Measurements from ENCODE around the gene NCKIPSD.
"Not testable (repeated sequence)": the region's sequence is repeated elsewhere in the genome, so short reads cannot be mapped to it uniquely, and the experiment has no call there.

Gene NCKIPSD

DNA sequence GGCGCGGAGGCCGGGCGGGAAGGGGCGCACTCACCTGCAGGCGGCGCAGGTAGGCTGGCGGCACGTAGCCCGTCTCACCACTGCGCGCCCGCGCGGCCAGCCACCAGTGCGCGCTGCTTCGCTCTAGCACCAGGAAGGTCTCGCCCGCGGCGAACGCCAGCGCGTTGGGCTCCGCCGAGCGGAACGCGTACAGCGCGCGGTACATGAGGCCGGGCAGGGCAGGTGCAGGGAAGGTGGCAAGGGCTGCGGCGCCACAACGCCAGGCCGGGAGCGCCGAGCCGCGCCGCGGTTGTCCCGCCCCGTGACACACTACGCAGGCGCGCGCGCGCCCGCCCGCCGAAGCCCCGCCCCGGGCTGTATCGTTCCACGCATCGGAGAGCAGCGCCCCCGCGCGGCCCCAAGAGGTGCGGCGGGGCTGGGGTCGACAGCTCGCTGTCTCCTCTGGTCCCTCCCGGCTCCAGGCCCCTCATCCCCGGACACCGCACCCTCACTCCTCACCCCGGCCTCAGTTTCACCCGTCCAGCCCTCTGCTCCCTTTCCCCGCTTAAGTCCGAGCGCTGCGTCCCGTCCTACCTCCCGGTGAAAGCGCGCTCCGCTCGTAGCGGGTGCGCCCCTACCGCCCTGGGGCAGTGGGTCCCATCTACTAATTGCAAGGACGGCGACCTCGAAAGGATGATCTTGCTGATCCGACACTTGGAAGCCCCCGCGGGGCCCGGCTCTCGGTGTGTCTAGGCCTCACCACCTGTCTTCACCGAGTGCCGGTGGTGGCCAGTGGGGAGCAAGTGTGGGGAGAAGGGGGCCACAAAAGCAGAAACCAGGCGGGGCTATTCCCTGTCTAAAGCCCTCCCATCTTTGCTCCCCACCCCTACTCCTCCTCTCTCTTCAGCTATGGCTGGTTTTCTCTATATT, at the start of gene NCKIPSD:
TSS of gene NCKIPSD (minus strand) at position 313 of the 909 bp plus-strand sequence. CDS start at position 205, 108 bp downstream.
- DNase-seq = peak; percentile 41 to 60

DNA sequence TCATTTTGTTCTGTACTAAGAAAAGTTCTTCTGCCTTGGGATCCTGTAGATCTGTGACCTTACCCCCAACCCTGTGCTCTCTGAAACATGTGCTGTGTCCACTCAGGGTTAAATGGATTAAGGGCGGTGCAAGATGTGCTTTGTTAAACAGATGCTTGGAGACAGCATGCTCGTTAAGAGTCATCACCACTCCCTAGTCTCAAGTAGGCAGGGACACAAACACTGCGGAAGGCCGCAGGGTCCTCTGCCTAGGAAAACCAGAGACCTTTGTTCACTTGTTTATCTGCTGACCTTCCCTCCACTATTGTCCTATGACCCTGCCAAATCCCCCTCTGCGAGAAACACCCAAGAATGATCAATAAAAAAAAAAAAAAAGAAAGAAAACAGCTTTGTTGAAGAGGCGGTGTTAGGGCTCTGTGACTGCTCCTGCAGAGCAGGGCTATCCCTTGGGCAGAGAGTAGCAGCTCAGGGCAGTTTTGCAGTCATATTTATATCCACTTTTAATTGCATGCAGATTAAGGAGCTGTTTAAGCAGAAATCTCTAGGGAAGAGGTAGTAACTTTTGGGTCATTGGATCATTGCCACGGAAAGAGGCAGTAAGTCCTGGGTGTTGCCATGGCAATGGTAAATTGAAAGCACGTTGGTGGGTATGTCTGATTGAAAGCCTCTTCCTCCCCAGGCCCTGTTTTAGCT, 49.5 kb upstream of the NCKIPSD start:
- not testable (repeated sequence) for DNase-seq

GRCh38 chr3:48734541-48734940, 48.8 kb upstream of the NCKIPSD start:
- not testable (repeated sequence) for DNase-seq

- DNase-seq = not testable (repeated sequence)
These were observed 48.2 kb upstream of the NCKIPSD start for GRCh38 chr3:48733752-48734518.

DNA sequence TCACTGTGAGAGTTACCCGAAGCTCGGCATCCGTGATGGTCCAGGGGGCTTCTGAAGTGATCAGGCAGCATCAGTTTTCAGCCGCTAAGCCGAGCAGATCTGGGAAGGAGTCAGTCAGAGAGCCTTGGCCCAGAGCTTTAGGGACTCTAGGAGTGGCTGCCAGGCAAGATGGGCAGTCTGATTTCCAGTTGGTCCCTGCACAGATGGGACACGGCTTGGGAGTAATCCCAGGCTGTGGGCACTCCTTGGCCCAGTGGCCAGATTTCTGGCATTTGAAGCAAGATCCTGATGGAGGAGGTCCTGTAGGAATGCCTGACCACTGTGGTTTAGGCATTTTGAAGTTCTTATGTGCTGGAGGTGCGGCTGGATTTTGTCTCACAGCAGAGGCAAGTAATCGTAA, 41.8 kb upstream of the NCKIPSD start:
- no peak for DNase-seq

DNA sequence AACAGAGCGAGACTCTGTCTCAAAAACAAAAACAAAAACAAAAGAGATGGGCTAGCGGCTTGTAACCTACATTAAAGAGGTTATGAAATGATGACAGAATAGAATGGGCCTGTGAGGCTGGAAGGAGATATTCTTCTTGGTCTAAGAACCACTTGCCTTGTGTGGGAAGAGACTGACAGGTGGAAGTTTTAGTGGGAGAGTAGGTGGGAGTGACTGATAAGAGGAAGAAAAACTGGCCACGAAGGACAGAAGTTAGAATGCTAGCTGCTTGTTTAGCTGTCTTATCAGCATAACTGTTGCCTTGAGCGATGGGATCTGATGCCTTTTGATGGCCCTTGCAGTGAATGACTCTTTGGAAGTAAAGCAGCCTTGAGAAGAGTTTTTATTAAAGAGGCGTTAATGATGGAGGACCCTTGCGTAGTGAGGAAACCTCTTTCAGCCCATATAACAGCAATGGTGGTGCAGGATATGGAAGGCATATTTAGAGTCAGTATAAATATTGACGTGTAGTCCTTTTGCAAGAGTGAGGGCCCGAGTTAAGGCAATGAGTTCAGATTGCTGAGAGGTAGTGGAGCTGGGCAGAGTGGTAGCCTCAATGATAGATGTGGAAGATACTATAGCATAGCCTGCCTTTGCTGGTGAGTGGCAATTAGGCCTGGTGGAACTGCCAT, 39.6 kb upstream of the NCKIPSD start:
- DNase-seq = not testable (repeated sequence)

DNA sequence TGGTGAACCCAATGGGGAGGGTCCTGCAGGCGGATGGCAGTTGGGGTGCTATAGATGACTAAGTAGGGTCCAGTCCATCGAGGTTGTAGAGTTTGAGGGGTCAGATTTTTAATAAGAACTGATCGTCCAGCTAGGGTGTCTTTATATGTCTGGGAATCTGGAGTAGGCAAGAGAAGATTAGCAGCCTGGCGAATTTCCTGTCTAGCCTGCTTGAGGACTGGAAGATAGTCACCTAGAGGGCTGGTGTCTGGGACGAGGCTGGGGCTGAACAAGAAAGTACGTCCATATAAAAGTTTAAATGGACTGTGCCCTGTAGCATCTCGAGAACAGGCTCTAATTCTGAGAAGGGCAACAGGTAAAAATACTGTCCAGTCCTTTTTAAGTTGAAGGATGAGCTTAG, 38.0 kb upstream of the NCKIPSD start:
- no peak for DNase-seq

DNA sequence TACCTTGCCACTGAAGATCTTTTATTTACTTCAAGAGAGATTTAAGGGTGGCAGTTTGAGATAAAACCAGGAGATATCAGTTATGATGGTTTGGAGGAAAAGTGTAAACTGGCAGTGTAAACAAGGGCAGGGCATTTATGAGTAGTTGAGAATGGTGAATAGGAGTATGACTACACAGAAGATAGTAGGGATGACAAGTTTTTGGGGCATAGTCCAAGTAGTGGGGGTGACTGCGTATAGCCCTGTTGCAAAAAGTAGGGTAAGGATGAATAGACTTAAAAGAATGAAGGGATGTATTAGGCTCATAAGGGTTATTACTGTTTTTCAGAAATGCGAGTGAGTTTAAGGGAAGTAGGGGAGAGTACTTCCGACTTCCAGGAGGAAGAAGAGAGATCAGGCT, 37.6 kb upstream of the NCKIPSD start:
- not testable (repeated sequence) for DNase-seq

GRCh38 chr3:48716982-48717746, 31.4 kb upstream of the NCKIPSD start, which contains the start of gene IP6K2:
Gene IP6K2 (minus strand): TSS chr3:48717221. CDS start chr3:48695291, 21,930 bp downstream.
- DNase-seq = peak; percentile 83 to 93

DNA sequence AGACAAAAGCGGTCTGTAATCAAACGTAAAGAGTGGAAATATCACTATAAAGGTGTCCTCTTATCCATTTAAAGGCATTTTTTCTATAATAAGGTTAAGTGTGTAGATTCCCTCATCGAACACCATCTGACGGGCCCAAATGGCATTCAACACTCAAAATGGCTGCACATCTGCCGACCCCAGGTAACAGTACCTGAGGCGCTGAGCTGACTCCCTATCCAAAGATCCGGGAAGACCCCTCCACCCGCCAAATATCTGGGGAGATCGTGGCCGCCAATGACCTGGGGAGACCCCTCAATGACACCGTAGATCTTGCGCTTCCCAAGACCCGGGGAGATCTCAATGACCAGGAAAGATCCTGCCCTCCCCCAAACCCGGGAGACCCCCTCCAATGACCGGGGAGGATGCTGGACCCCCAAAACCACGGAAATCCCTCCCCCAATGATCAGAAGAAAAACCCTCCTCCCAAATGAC, 30.8 kb upstream of the NCKIPSD start:
- DNase-seq = no peak

GRCh38 chr3:48715174-48715800, 29.6 kb upstream of the NCKIPSD start:
- DNase-seq = peak in 1 of 2 experiments; percentile 13

GRCh38 chr3:48711727-48712126, 26.0 kb upstream of the NCKIPSD start:
- DNase-seq = no peak

DNA sequence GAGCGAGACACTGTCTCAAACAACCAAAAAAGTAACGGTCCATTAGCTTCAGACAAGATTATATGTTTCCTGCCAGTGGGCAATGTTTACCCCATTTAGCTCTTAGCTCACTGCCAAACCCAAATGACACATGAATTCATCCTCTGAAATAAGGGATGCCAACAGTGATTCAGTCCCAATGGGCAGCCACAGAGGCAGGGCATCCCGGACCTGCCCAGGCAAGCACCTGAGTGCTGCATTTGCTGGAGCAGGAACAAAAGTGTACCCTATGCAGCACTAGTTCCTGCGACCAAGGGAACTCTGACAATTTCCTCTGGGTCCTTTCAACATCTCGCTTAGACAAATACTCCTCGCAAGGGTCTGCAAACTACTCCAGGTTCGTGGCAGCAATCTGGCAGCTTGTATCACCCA, 23.3 kb upstream of the NCKIPSD start:
- DNase-seq = no peak

GRCh38 chr3:48708481-48708889, 22.8 kb upstream of the NCKIPSD start:
- DNase-seq = no peak

DNA sequence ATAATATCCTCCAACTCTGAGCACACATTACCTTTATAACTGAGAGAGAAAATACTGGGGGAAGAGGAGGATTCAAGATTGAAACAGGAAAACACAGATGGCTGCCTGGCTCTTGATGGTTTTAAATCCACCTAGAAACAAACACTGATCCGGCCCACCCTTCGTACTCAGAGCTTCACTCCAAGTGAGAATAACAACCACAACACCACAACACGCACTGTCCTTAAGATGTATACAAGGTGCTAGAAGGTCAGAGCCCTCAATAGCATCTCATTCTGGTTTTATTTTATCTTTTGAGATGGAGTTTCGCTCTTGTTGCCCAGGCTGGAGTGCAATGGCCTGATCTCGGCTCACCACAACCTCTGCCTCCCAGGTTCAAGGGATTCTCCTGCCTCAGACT, 21.4 kb upstream of the NCKIPSD start:
- no peak for DNase-seq

- no peak for DNase-seq
These were observed 16.7 kb upstream of the NCKIPSD start for GRCh38 chr3:48702320-48702920.

GRCh38 chr3:48700731-48701405, 15.2 kb upstream of the NCKIPSD start:
- no peak for DNase-seq

DNA sequence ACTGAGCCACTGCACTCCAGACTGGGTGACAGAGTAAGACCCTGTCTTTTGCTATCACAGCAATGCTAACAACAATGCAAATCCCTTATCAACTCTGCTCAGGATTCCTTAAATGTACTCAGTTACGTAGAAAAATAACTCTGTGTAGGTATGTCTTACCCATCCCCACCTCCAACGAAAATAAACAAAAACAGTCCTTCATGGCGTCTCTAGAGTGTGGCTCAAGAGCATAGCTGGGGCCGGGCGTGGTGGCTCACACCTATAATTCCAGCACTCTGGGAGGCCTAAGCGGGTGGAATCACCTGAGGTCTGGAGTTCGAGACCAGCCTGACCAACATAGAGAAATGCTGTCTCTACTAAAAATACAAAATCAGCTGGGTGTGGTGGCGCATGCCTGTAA, 13.2 kb upstream of the NCKIPSD start:
- no peak for DNase-seq

GRCh38 chr3:48697952-48698351, 12.2 kb upstream of the NCKIPSD start:
- DNase-seq = peak in 1 of 2 experiments; percentile 5

DNA sequence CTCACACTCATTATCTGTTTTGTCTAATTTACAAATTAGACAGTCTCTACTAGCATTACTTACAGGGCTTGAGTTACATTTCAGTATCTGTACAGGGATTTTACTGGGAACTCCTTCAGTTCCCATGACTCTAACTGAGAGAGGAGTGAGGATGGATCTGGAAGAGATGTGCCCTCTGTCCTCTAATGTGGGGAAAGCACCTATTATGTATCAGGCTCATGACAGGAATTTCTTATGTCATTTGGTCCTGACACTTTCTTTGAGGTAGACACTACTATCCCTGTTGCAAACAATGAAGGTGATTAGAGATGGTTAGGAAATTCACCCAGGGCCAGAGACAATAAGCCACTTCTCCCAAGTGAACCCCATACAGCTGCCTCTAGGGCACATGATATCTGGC, 10.9 kb upstream of the NCKIPSD start:
- no peak for DNase-seq
